Stimulated activated CD8-positive, alpha-beta memory T cell treated with anti-CD3 and anti-CD28 coated beads, Interleukin-15, amount 100 ng/mL, for 48 hours (primary cell): ENCODE results near the gene MRPS7.
A peak's percentile ranks its signal among the peaks of the same experiment; 100 is the strongest.

Experiments used
- DNase-seq, 2 donors: peaks; one replicate each; pipeline ENCODE4 v3.0.0-alpha.2; 2020; ENCODE audit warnings: low read depth in 2 of 2

Gene MRPS7

GRCh38 chr17:75308732-75309629, 47.3 kb downstream of the MRPS7 start:
- DNase-seq = no peak

- no peak for DNase-seq
Measured at GRCh38 chr17:75313941-75314551, 52.4 kb downstream of the MRPS7 start.

- peak in 1 of 2 donors; percentile 15 for DNase-seq
Measured at GRCh38 chr17:75315541-75316243, 54.0 kb downstream of the MRPS7 start.
